Liver (tissue), 9 donors: ENCODE measurements around the gene KIF22. TPM values are rescaled to one million over a fixed set of nuclear protein-coding genes. Genes with fewer than 3 reads are reported as not detected.
A peak's percentile ranks its signal among the peaks of the same experiment; 100 is the strongest.

ENCODE experiments used
- DNase-seq: peaks from one replicate; pipeline ENCODE4 v3.0.0-alpha.2; 2017; ENCODE audit warnings: low spot score
- H3K27ac ChIP-seq, 2 donors: one replicate each; pipeline ENCODE4 v1.7.0; 2013; ENCODE audit warnings: inconsistent platforms in 2 of 2, low read length in 2 of 2, control low read depth in 1 of 2, low read depth in 1 of 2, mild to moderate bottlenecking in 1 of 2
- H3K27me3 ChIP-seq, 4 donors: one replicate each; pipeline versions ENCODE4 v1.6.1 to v1.7.0; 2013; ENCODE audit warnings: low read length in 3 of 4, inconsistent platforms in 1 of 4, mild to moderate bottlenecking in 1 of 4, moderate library complexity in 1 of 4; ENCODE audit not compliant: control insufficient read depth in 4 of 4, insufficient read depth in 4 of 4
- H3K36me3 ChIP-seq, 4 donors: one replicate each; pipeline versions ENCODE4 v1.6.1 to v1.7.0; 2013; ENCODE audit warnings: low read length in 3 of 4, mild to moderate bottlenecking in 3 of 4, low read depth in 1 of 4, moderate library complexity in 1 of 4; ENCODE audit not compliant: control insufficient read depth in 4 of 4, insufficient read depth in 3 of 4
- H3K4me1 ChIP-seq, 4 donors: one replicate each; pipeline versions ENCODE4 v1.6.1 to v1.7.0; 2013; ENCODE audit warnings: low read length in 3 of 4, mild to moderate bottlenecking in 3 of 4, moderate library complexity in 1 of 4; ENCODE audit not compliant: control insufficient read depth in 4 of 4, insufficient read depth in 4 of 4
- H3K4me3 ChIP-seq, 3 donors: one replicate each; pipeline versions ENCODE4 v1.6.1 to v1.7.0; 2013; ENCODE audit warnings: low read length in 3 of 3, control low read depth in 1 of 3, low read depth in 1 of 3, mild to moderate bottlenecking in 1 of 3
- H3K9ac ChIP-seq, 2 donors: one replicate each; pipeline ENCODE4 v1.7.0; 2013; ENCODE audit warnings: low read length in 2 of 2, mild to moderate bottlenecking in 2 of 2, moderate library complexity in 2 of 2, control low read depth in 1 of 2, low read depth in 1 of 2
- H3K9me3 ChIP-seq, 4 donors: one replicate each; pipeline versions ENCODE4 v1.6.1 to v1.7.0; 2013; ENCODE audit warnings: low read length in 3 of 4; ENCODE audit not compliant: control insufficient read depth in 4 of 4
- ATF3 ChIP-seq: IDR thresholded peaks from 2 replicates; pipeline ENCODE4 v1.6.1; 2016; ENCODE audit warnings: antibody characterized with exemption
- CTCF ChIP-seq: fragments of 150-350 bp; IDR thresholded peaks from 2 replicates; pipeline ENCODE4 v1.5.1; 2017; ENCODE audit warnings: improper control_type of control experiment, low read depth, low read length; ENCODE audit not compliant: missing input control
- EGR1 ChIP-seq, 2 donors: IDR thresholded peaks; 2 replicates each; pipeline ENCODE4 v1.6.1; 2016 to 2018; ENCODE audit warnings: antibody characterized with exemption in 2 of 2, low read depth in 2 of 2
- FOXA1 ChIP-seq: IDR thresholded peaks from 2 replicates; pipeline ENCODE4 v1.6.1; 2016; ENCODE audit warnings: antibody characterized with exemption
- FOXA2 ChIP-seq: IDR thresholded peaks from 2 replicates; pipeline ENCODE4 v1.6.1; 2016; ENCODE audit warnings: antibody characterized with exemption
- GABPA ChIP-seq, 2 donors: IDR thresholded peaks in 1 of 2; conservative IDR thresholded peaks in 1 of 2; 2 replicates each; pipeline ENCODE4 v1.6.1; 2016; ENCODE audit warnings: antibody characterized with exemption in 2 of 2, mild to moderate bottlenecking in 1 of 2, moderate library complexity in 1 of 2
- HNF4A ChIP-seq, 2 donors: conservative IDR thresholded peaks; 2 replicates each; pipeline ENCODE4 v1.6.1; 2016; ENCODE audit warnings: antibody characterized with exemption in 2 of 2, mild to moderate bottlenecking in 2 of 2
- HNF4G ChIP-seq: IDR thresholded peaks from 2 replicates; pipeline ENCODE4 v1.6.1; 2016; ENCODE audit warnings: antibody characterized with exemption
- JUND ChIP-seq, 2 donors: IDR thresholded peaks; 2 replicates each; pipeline ENCODE4 v1.6.1; 2016; ENCODE audit warnings: antibody characterized with exemption in 2 of 2
- MAX ChIP-seq: IDR thresholded peaks from 2 replicates; pipeline ENCODE4 v1.6.1; 2016; ENCODE audit warnings: antibody characterized with exemption
- NR2F2 ChIP-seq: IDR thresholded peaks from 2 replicates; pipeline ENCODE4 v1.6.1; 2016; ENCODE audit warnings: antibody characterized with exemption
- RAD21 ChIP-seq, 2 donors: IDR thresholded peaks; 2 replicates each; pipeline ENCODE4 v1.6.1; 2016; ENCODE audit warnings: antibody characterized with exemption in 2 of 2, mild to moderate bottlenecking in 2 of 2
- REST ChIP-seq: IDR thresholded peaks from 2 replicates; pipeline ENCODE4 v1.6.1; 2016; ENCODE audit warnings: antibody characterized with exemption, mild to moderate bottlenecking
- RXRA ChIP-seq, 2 donors: IDR thresholded peaks; 2 replicates each; pipeline ENCODE4 v1.6.1; 2017 to 2018; ENCODE audit warnings: antibody characterized with exemption in 2 of 2, mild to moderate bottlenecking in 1 of 2
- SP1 ChIP-seq: IDR thresholded peaks from 2 replicates; pipeline ENCODE4 v1.6.1; 2018; ENCODE audit warnings: antibody characterized with exemption, mild to moderate bottlenecking
- TAF1 ChIP-seq: conservative IDR thresholded peaks from 2 replicates; pipeline ENCODE4 v1.6.1; 2016; ENCODE audit warnings: antibody characterized with exemption, mild to moderate bottlenecking
- YY1 ChIP-seq: IDR thresholded peaks from 2 replicates; pipeline ENCODE4 v1.6.1; 2016; ENCODE audit warnings: antibody characterized with exemption, mild to moderate bottlenecking
- ZBTB33 ChIP-seq: IDR thresholded peaks from 2 replicates; pipeline ENCODE4 v1.6.1; 2016; ENCODE audit warnings: antibody characterized with exemption
- WGBS: extraction: QIAGEN DNeasy Blood & Tissue Kit; methylation state at CpG from one replicate; pipeline ENCODE4 v1.1.7; 2013; 5-methylcytosine and 5-hydroxymethylcytosine counted together
- polyA plus RNA-seq, 2 donors: library from polyadenylated mRNA; stranded (reverse) in 1 of 2; unstranded in 1 of 2; fragments of 200-250 nt in 1 of 2; fragments of >200 nt in 1 of 2; fragmentation: Nextera tagmentation in 1 of 2; extraction: Ambion mirVana in 1 of 2; gene quantifications; one replicate each; pipeline versions ENCODE4 v1.2.1 to v1.2.3, GENCODE V29; 2013 to 2015
- total RNA-seq, 2 donors: library from RNA; depleted of rRNA; stranded (reverse); fragments of >200 nt; gene quantifications; one replicate each; pipeline ENCODE4 v1.2.3, GENCODE V29; 2014
- donor health status: healthy.
- donor health status: healthy.
- donor health status: healthy.
- donor health status: healthy.
- donor health status: healthy.

Gene KIF22
- total and polyA plus RNA-seq, 4 donors = 15.0 to 80.1 (median 49.3) TPM

- Histone ChIP-seq H3K36me3 (peaks cover 0 to 9% (median 0%) of the 10 kb centered on the region in 4 donors), H3K27ac (peak within 1 kb of the TSS; percentile 77 to 86), H3K9ac (peak within 1 kb of the TSS; percentile 58 to 83), H3K9me3 (no peaks in the 10 kb centered on the region), H3K27me3 (no peaks in the 10 kb centered on the region), H3K4me1 (peaks cover 15 to 56% (median 38%) of the 10 kb centered on the region in 4 donors), H3K4me3 (peak within 1 kb of the TSS; percentile 71 to 96 (median 94))
- WGBS = under 1% methylated on average over 4 of the region's 4 CpGs
- TF ChIP-seq GABPA (IDR thresholded peaks at IDR 0.05 in 1 of 2, conservative IDR thresholded peaks at IDR 0.05 in 1 of 2) (peak in 1 of 2 donors; percentile 26), MAX (peak; percentile 76), HNF4A (conservative IDR thresholded peaks at IDR 0.05) (peak; percentile 37 to 54), RXRA (IDR thresholded peaks at IDR 0.05) (peak; percentile 75 to 81), NR2F2 (peak; percentile 65), TAF1 (no peak), ATF3 (no peak), CTCF (no peak), ZBTB33 (no peak), RAD21 (IDR thresholded peaks at IDR 0.05) (peak; percentile 35 to 60), JUND (IDR thresholded peaks at IDR 0.05) (peak in 1 of 2 donors; percentile 44), YY1 (peak; percentile 66), EGR1 (IDR thresholded peaks at IDR 0.05; ENCODE audit: low read depth in 2 of 2) (no peak), HNF4G (no peak), SP1 (peak; percentile 42), FOXA2 (no peak), FOXA1 (no peak), REST (peak; percentile 50)
- no peak for DNase-seq
These were observed 29.7 kb downstream of the KIF22 start, which contains the start of gene MVP for GRCh38 chr16:29820271-29820701. Gene MVP, plus strand, starts transcription at chr16:29820462. Its CDS starts 10,088 bp downstream, at chr16:29830550.
